H1 (cell line): ENCODE measurements around the gene NR0B1. TPM values are rescaled to one million over a fixed set of nuclear protein-coding genes. Genes with fewer than 3 reads are reported as not detected.

ENCODE experiments used
- GTF2F1 ChIP-seq: IDR thresholded peaks from 2 replicates; pipeline ENCODE4 v1.6.1; 2012; ENCODE audit warnings: low read depth, low read length, improper control_type of control experiment, borderline replicate concordance
- TEAD4 ChIP-seq: IDR thresholded peaks from 2 replicates; pipeline ENCODE4 v1.6.1; 2012; ENCODE audit warnings: low read depth, low read length, inconsistent platforms, mixed read lengths
- polyA plus RNA-seq, 7 experiments: library from polyadenylated mRNA; depleted of rRNA in 3 of 7; stranded (reverse) in 5 of 7; unstranded in 2 of 7; fragments of >200 nt in 5 of 7; fragments of 200-250 nt in 2 of 7; gene quantifications; 1 replicate in 5 of 7; 2 replicates in 1 of 7; 4 replicates in 1 of 7; pipeline versions ENCODE4 v1.2.1 to v1.2.3, GENCODE V29; 2011 to 2013; ENCODE audit warnings: missing spikeins in 2 of 7, mixed read lengths in 2 of 7
- total RNA-seq: library from RNA; stranded (reverse); fragmentation: NEBNext Ultra II Directional; extraction: Animal tissue kit (Norgen Biotek cat#: 25700); gene quantifications from 2 replicates; pipeline ENCODE4 v1.2.1, GENCODE V29; 2021

The NR0B1 gene
- total and polyA plus RNA-seq, 2 of the 8 experiments (the other 6 are each of a cell fraction or from before 2014, with no cell fraction given), result 0.24 to 0.26 TPM

DNA sequence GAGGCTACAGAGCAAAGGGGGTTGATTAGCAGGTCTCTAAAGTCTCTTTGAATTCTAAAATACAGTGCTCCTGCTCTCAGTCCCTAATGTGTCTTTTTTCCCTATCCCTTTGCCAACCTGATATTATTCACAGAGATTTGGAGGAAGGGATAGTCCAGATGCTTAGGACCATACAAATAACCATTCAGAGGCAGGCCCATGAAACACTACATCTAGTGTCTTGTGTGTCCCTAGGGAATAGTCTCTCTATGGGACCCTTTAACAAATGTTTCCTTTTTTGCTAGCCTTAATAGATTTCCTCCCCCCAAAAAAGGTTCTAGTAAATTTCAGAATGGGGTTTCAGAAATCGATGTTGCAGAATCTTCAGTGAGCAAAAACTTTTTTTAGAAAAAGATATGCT, 1.7 kb downstream of the NR0B1 start (continued):
- no peak for TF ChIP-seq TEAD4
- no peak for TF ChIP-seq GTF2F1
